Stimulated activated CD8-positive, alpha-beta memory T cell treated with anti-CD3 and anti-CD28 coated beads, Interleukin-12 subunit alpha, Interleukin-12 subunit beta, amount 100 ng/mL, for 24 hours (primary cell): ENCODE measurements around the gene RAB3IP.

ENCODE experiments used
- DNase-seq: peaks from one replicate; pipeline ENCODE4 v3.0.0-alpha.2; 2020; ENCODE audit errors: extremely low read depth

The RAB3IP gene

GRCh38 chr12:69738351-69739286, at the start of gene RAB3IP:
Gene RAB3IP, plus strand, starts transcription at chr12:69738860. Its CDS starts 16,549 bp downstream, at chr12:69755409.
- peak; percentile 86 for DNase-seq

GRCh38 chr12:69689638-69690037, 49.0 kb upstream of the RAB3IP start:
- no peak for DNase-seq

- no peak for DNase-seq
Observed at GRCh38 chr12:69694123-69694522, 44.5 kb upstream of the RAB3IP start.

GRCh38 chr12:69698054-69698453, 40.6 kb upstream of the RAB3IP start:
- DNase-seq: no peak

GRCh38 chr12:69698769-69699540, 39.7 kb upstream of the RAB3IP start, which contains the start of gene BEST3:
Gene BEST3, minus strand, starts transcription at chr12:69699303. Its CDS starts 1,505 bp downstream, at chr12:69697798.
- no peak for DNase-seq

GRCh38 chr12:69701826-69702225, 36.8 kb upstream of the RAB3IP start:
- no peak for DNase-seq

GRCh38 chr12:69703146-69703642, 35.5 kb upstream of the RAB3IP start:
- DNase-seq: no peak

- no peak for DNase-seq
Observed at GRCh38 chr12:69704357-69704756, 34.3 kb upstream of the RAB3IP start.

GRCh38 chr12:69708649-69709048, 30.0 kb upstream of the RAB3IP start:
- no peak for DNase-seq

GRCh38 chr12:69712826-69713225, 25.8 kb upstream of the RAB3IP start:
- no peak for DNase-seq

GRCh38 chr12:69714542-69714941, 24.1 kb upstream of the RAB3IP start:
- DNase-seq: no peak

GRCh38 chr12:69719336-69720316, 19.0 kb upstream of the RAB3IP start:
- no peak for DNase-seq

- DNase-seq: no peak
Observed at GRCh38 chr12:69720750-69721149, 17.9 kb upstream of the RAB3IP start.

- no peak for DNase-seq
Observed at GRCh38 chr12:69726922-69727321, 11.7 kb upstream of the RAB3IP start.

- no peak for DNase-seq
Observed at GRCh38 chr12:69732088-69732487, 6.6 kb upstream of the RAB3IP start.

GRCh38 chr12:69733638-69734037, 5.0 kb upstream of the RAB3IP start:
- DNase-seq: no peak

- peak; percentile 5 for DNase-seq
Observed at GRCh38 chr12:69739287-69740191, 879 bp downstream of the RAB3IP start.

- no peak for DNase-seq
Observed at GRCh38 chr12:69744109-69744508, 5.4 kb downstream of the RAB3IP start.

- DNase-seq: no peak
Observed at GRCh38 chr12:69751476-69751875, 12.8 kb downstream of the RAB3IP start.

GRCh38 chr12:69755302-69755701, 16.6 kb downstream of the RAB3IP start:
- DNase-seq: no peak
